Neural cell (in vitro differentiated cells): ENCODE results near the gene SEC14L3. TPM values are rescaled to one million over a fixed set of nuclear protein-coding genes. Genes with fewer than 3 reads are reported as not detected.

Experiments
- H2AFZ ChIP-seq: fragments of 200-600, 300-800 bp; sonication (generic), shearing (Covaris generic); 2 replicates; pipeline ENCODE4 v1.6.0; 2014; ENCODE audit warnings: low read depth, mild to moderate bottlenecking, antibody characterized with exemption, low read length, moderate library complexity
- H3F3A ChIP-seq: fragments of 200-600 bp; shearing (Covaris generic); 2 replicates; pipeline ENCODE4 v1.6.1; 2016; ENCODE audit warnings: mild to moderate bottlenecking, moderate library complexity, mixed read lengths, antibody characterized with exemption, low read length; ENCODE audit not compliant: insufficient read depth, poor library complexity, severe bottlenecking
- H3K27ac ChIP-seq: fragments of 200-600, 300-800 bp; sonication (generic), shearing (Covaris generic); 2 replicates; pipeline ENCODE4 v1.5.1; 2014; ENCODE audit warnings: mild to moderate bottlenecking, low read length, moderate library complexity
- H3K27me3 ChIP-seq: fragments of 300-800, 200-600 bp; sonication (generic), shearing (Covaris generic); 2 replicates; pipeline ENCODE4 v1.6.0; 2014; ENCODE audit warnings: mild to moderate bottlenecking, low read depth, low read length, moderate library complexity; ENCODE audit not compliant: insufficient read depth
- H3K36me3 ChIP-seq: fragments of 300-800, 200-600 bp; sonication (generic), shearing (Covaris generic); 2 replicates; pipeline ENCODE4 v1.5.1; 2014; ENCODE audit warnings: mild to moderate bottlenecking, antibody characterized with exemption, low read length, moderate library complexity; ENCODE audit not compliant: insufficient read depth
- H3K4me2 ChIP-seq: fragments of 300-800, 200-600 bp; sonication (generic), shearing (Covaris generic); 2 replicates; pipeline ENCODE4 v1.6.0; 2014; ENCODE audit warnings: mild to moderate bottlenecking, low read length
- H3K4me3 ChIP-seq: fragments of 300-800, 200-600 bp; sonication (generic), shearing (Covaris generic); 2 replicates; pipeline ENCODE4 v1.5.1; 2014; ENCODE audit warnings: mild to moderate bottlenecking, low read length, moderate library complexity
- H3K79me2 ChIP-seq: fragments of 200-600 bp; shearing (Covaris generic); replicated peaks from 2 replicates; pipeline ENCODE4 v1.6.0; 2014; ENCODE audit warnings: mild to moderate bottlenecking, low read length, moderate library complexity; ENCODE audit not compliant: insufficient read depth
- H3K9ac ChIP-seq: fragments of 300-800, 200-600 bp; sonication (generic), shearing (Covaris generic); 2 replicates; pipeline ENCODE4 v1.6.1; 2016; ENCODE audit warnings: mild to moderate bottlenecking, low read length, mixed read lengths
- H3K9me2 ChIP-seq: fragments of 200-600 bp; shearing (Covaris generic); 2 replicates; pipeline ENCODE4 v1.6.1; 2016; ENCODE audit warnings: mild to moderate bottlenecking, low read length, mixed read lengths; ENCODE audit not compliant: insufficient read depth
- H3K9me3 ChIP-seq: fragments of 200-600, 300-800 bp; sonication (generic), shearing (Covaris generic); 2 replicates; pipeline ENCODE4 v1.6.1; 2016; ENCODE audit warnings: mild to moderate bottlenecking, mixed run types, low read length, moderate library complexity, mixed read lengths
- H4K20me1 ChIP-seq: fragments of 200-600 bp; shearing (Covaris generic); 2 replicates; pipeline ENCODE4 v1.6.1; 2016; ENCODE audit warnings: mild to moderate bottlenecking, mixed run types; ENCODE audit not compliant: insufficient read depth
- CTCF ChIP-seq: fragments of 450-650 bp; IDR thresholded peaks from 2 replicates; pipeline ENCODE4 v1.5.1; 2014; ENCODE audit warnings: antibody characterized with exemption, mild to moderate bottlenecking, moderate library complexity; ENCODE audit not compliant: poor library complexity, severe bottlenecking
- EP300 ChIP-seq: fragments of 450-650 bp; conservative IDR thresholded peaks from 2 replicates; pipeline ENCODE4 v1.6.1; 2014; ENCODE audit warnings: antibody characterized with exemption, mild to moderate bottlenecking, moderate library complexity; ENCODE audit not compliant: poor library complexity, severe bottlenecking
- EZH2 ChIP-seq: fragments of 200-600, 300-800 bp; shearing (Covaris generic), sonication (generic); IDR thresholded peaks from 2 replicates; pipeline ENCODE4 v1.6.1; 2014; ENCODE audit warnings: antibody characterized with exemption, low read length, borderline replicate concordance, mild to moderate bottlenecking; ENCODE audit not compliant: insufficient read depth, poor library complexity, severe bottlenecking
- MXI1 ChIP-seq: fragments of 450-650 bp; conservative IDR thresholded peaks from 2 replicates; pipeline ENCODE4 v1.6.1; 2014; ENCODE audit warnings: antibody characterized with exemption, mild to moderate bottlenecking; ENCODE audit not compliant: poor library complexity, severe bottlenecking
- POLR2AphosphoS5 ChIP-seq: IDR thresholded peaks from 2 replicates; pipeline ENCODE4 v1.6.1; 2012
- RAD21 ChIP-seq: fragments of 450-650 bp; conservative IDR thresholded peaks from 2 replicates; pipeline ENCODE4 v1.6.1; 2014; ENCODE audit warnings: antibody characterized with exemption, mild to moderate bottlenecking, moderate library complexity
- REST ChIP-seq: IDR thresholded peaks from 2 replicates; pipeline ENCODE4 v1.6.1; 2012; ENCODE audit warnings: borderline replicate concordance
- SMC3 ChIP-seq: fragments of 450-650 bp; conservative IDR thresholded peaks from 2 replicates; pipeline ENCODE4 v1.6.1; 2014; ENCODE audit warnings: antibody characterized with exemption, mild to moderate bottlenecking, moderate library complexity; ENCODE audit not compliant: poor library complexity
- TAF1 ChIP-seq: IDR thresholded peaks from 2 replicates; pipeline ENCODE4 v1.6.1; 2012; ENCODE audit warnings: low read depth
- polyA plus RNA-seq: library from polyadenylated mRNA; depleted of rRNA; stranded (reverse); fragments of >200 nt; gene quantifications from 2 replicates; pipeline ENCODE4 v1.2.3, GENCODE V29; 2014

SEC14L3 gene
- polyA plus RNA-seq, 1 donor from 2014 or later = not detected

DNA sequence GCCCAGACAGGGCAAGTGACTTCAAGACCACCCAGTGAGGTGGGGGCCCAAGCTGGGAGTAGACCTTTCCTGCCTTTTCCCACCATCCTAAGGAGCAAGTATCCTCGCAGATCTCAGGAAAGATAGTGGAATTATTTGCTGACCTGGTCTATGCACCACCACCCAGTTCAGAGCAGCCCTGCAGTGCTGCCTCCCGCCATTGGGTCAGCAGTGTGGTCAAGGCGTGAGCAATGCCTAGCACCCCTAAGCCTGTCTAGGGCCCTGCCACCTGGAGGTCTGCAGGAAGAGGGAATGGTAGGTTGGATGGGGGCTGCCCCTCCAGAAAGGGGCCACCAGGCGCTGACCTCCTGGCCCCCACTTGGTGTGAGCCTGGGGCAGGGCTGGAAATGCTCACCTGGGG lies 39.7 kb downstream of the SEC14L3 start:
- H4K20me1 ChIP-seq = no peaks in the 10 kb centered on the region
- no peak overlapping the region for H2AFZ ChIP-seq
- no peaks in the 10 kb centered on the region for H3K9me2 ChIP-seq
- no peaks in the 10 kb centered on the region for H3K9me3 ChIP-seq
- H3F3A ChIP-seq = no peaks in the 10 kb centered on the region
- no peak overlapping the region for H3K4me2 ChIP-seq
- no peaks in the 10 kb centered on the region for H3K27me3 ChIP-seq
- no peak overlapping the region for H3K9ac ChIP-seq
- H3K36me3 ChIP-seq = no peaks in the 10 kb centered on the region
- H3K4me3 ChIP-seq = no peak overlapping the region
- H3K27ac ChIP-seq = no peak overlapping the region
- no peaks in the 10 kb centered on the region for H3K79me2 ChIP-seq
- no peak for TF ChIP-seq MXI1
- no peak for TF ChIP-seq SMC3
- TF ChIP-seq TAF1 = no peak
- TF ChIP-seq RAD21 = no peak
- no peak for TF ChIP-seq REST
- no peak for TF ChIP-seq CTCF
- TF ChIP-seq EZH2 = no peak
- TF ChIP-seq EP300 = no peak
- TF ChIP-seq POLR2AphosphoS5 = no peak

DNA sequence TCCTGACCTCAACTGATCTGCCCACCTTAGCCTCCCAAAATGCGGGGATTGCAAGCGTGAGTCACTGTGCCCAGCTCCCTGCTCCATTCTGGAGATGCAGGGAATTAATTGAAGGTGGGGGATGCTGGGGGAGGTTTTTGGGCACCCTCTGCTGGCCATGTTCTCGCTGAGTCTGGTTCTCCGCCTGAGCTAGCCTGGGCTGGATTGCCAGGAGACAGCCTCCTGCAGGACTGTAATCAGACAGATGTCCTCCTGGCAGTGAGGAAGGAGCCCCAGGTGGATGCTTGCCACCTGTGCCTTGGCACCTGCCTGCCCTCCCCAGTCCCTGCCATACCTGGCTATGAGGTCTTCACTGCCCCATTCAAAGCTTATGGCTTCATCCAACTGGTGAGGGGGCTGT lies 40.9 kb downstream of the SEC14L3 start:
- Histone ChIP-seq H3K27me3 (no peaks in the 10 kb centered on the region), H3K4me2 (no peak overlapping the region), H3K36me3 (no peaks in the 10 kb centered on the region), H3K4me3 (no peak overlapping the region), H3K9me3 (no peaks in the 10 kb centered on the region), H3F3A (no peaks in the 10 kb centered on the region), H3K79me2 (no peaks in the 10 kb centered on the region), H3K9ac (no peak overlapping the region), H3K9me2 (no peaks in the 10 kb centered on the region), H4K20me1 (no peaks in the 10 kb centered on the region), H2AFZ (no peak overlapping the region), H3K27ac (no peak overlapping the region)
- TF ChIP-seq REST (no peak), POLR2AphosphoS5 (no peak), EP300 (no peak), RAD21 (no peak), EZH2 (no peak), MXI1 (no peak), TAF1 (no peak), SMC3 (no peak), CTCF (no peak)
